ENCODE results near the gene GNA12. TPM values are rescaled to one million over a fixed set of nuclear protein-coding genes. Genes with fewer than 3 reads are reported as not detected.

Gene GNA12
- total and polyA plus RNA-seq, 9 of the 15 experiments (the other 6 are each of a cell fraction or from before 2014, with no cell fraction given) = 0.65 to 32.7 (median 9.6) TPM

- Histone ChIP-seq H3K9ac (ENCODE audit: insufficient read depth in 1 of 2, low read depth in 2 of 2, low read length in 2 of 2) (no peak overlapping the region), H4K20me1 (replicated peaks; ENCODE audit: control insufficient read depth, insufficient read depth, low read length) (no peaks in the 10 kb centered on the region), H3K27me3 (ENCODE audit: control insufficient read depth in 2 of 2, insufficient read depth in 2 of 2, low read length in 2 of 2) (no peaks in the 10 kb centered on the region), H3K9me3 (replicated peaks; ENCODE audit: control insufficient read depth, insufficient read depth, low read depth, low read length) (no peaks in the 10 kb centered on the region), H3K79me2 (ENCODE audit: control insufficient read depth, insufficient read depth, low read length) (peaks cover 11% of the 10 kb centered on the region; the same call in 2 of the 3 replicates), H3K27ac (ENCODE audit: extremely low read depth, low read depth, low read length) (no peak overlapping the region), H3K4me1 (replicated peaks in 1 of 2; ENCODE audit: control insufficient read depth in 2 of 2, insufficient read depth in 2 of 2, low read length in 2 of 2) (peaks cover 42 to 49% of the 10 kb centered on the region in 2 experiments), H3K4me2 (ENCODE audit: insufficient read depth, low read length) (no peak overlapping the region), H3K9me1 (ENCODE audit: control insufficient read depth, insufficient read depth, low read length) (no peaks in the 10 kb centered on the region), H3K4me3 (no peak overlapping the region), H2AFZ (ENCODE audit: low read depth, low read length) (no peak overlapping the region), H3K36me3 (ENCODE audit: control insufficient read depth, insufficient read depth, low read length) (peaks cover 1% of the 10 kb centered on the region; the same call in 1 of the 3 replicates)
- no peak for FAIRE-seq
- intact Hi-C loops (cut with micrococcal nuclease) = no loop called here
- POLR2A ChIA-PET = interaction anchor here (1.1 to 3.7 kb wide), 3 partner anchors 10 to 24 kb away, joined by 3 to 22 read pairs (median 4); no protein-coding TSS in a partner anchor
- 97% methylated on average over 9 of the region's 17 CpGs for WGBS (ENCODE audit: insufficient coverage, low coverage, missing lambda C conversion rate)
- in situ Hi-C loops (cut with MboI) = no loop called here
- DNase-seq (ENCODE audit: extremely low read depth in 1 of 4, low spot score in 3 of 4) = no peak
- no peak for ATAC-seq
- CTCF ChIA-PET (ENCODE audit: low intra/inter-chr PET ratio) = no interaction called here
- no TSS peak for BruUV-seq (replicated peaks)
- TF ChIP-seq HNRNPH1 (optimal IDR thresholded peaks at IDR 0.05; ENCODE audit: low read depth, low read length) = no peak
- no peak for TF ChIP-seq ZNF57 (CRISPR knock-in tag; IDR thresholded peaks at IDR 0.05)
- TF ChIP-seq, protein P1, sequence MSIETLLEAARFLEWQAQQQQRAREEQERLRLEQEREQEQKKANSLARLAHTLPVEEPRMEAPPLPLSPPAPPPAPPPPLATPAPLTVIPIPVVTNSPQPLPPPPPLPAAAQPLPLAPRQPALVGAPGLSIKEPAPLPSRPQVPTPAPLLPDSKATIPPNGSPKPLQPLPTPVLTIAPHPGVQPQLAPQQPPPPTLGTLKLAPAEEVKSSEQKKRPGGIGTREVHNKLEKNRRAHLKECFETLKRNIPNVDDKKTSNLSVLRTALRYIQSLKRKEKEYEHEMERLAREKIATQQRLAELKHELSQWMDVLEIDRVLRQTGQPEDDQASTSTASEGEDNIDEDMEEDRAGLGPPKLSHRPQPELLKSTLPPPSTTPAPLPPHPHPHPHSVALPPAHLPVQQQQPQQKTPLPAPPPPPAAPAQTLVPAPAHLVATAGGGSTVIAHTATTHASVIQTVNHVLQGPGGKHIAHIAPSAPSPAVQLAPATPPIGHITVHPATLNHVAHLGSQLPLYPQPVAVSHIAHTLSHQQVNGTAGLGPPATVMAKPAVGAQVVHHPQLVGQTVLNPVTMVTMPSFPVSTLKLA (conservative IDR thresholded peaks at IDR 0.05) = no peak
- no peak for TF ChIP-seq TGIF2 (CRISPR knock-in tag; IDR thresholded peaks at IDR 0.05)
- TF ChIP-seq BCOR (IDR thresholded peaks at IDR 0.05) = no peak
- no peak for TF ChIP-seq CREB1 (IDR thresholded peaks at IDR 0.05)
- no peak for TF ChIP-seq CREB1 (CRISPR knock-in tag; IDR thresholded peaks at IDR 0.05)
- TF ChIP-seq, protein P2, sequence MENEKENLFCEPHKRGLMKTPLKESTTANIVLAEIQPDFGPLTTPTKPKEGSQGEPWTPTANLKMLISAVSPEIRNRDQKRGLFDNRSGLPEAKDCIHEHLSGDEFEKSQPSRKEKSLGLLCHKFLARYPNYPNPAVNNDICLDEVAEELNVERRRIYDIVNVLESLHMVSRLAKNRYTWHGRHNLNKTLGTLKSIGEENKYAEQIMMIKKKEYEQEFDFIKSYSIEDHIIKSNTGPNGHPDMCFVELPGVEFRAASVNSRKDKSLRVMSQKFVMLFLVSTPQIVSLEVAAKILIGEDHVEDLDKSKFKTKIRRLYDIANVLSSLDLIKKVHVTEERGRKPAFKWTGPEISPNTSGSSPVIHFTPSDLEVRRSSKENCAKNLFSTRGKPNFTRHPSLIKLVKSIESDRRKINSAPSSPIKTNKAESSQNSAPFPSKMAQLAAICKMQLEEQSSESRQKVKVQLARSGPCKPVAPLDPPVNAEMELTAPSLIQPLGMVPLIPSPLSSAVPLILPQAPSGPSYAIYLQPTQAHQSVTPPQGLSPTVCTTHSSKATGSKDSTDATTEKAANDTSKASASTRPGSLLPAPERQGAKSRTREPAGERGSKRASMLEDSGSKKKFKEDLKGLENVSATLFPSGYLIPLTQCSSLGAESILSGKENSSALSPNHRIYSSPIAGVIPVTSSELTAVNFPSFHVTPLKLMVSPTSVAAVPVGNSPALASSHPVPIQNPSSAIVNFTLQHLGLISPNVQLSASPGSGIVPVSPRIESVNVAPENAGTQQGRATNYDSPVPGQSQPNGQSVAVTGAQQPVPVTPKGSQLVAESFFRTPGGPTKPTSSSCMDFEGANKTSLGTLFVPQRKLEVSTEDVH (IDR thresholded peaks at IDR 0.05; ENCODE audit: low read depth, partially characterized antibody) = no peak
- no peak for TF ChIP-seq CSDE1 (IDR thresholded peaks at IDR 0.05)
- no peak for TF ChIP-seq NBN (IDR thresholded peaks at IDR 0.05; ENCODE audit: low read depth)
- no peak for TF ChIP-seq ZMIZ1 (IDR thresholded peaks at IDR 0.05; ENCODE audit: low read depth in 2 of 2, low read length in 2 of 2)
- TF ChIP-seq HDGF (IDR thresholded peaks at IDR 0.05) = no peak
- no peak for TF ChIP-seq RBM22 (IDR thresholded peaks at IDR 0.05; ENCODE audit: low read depth, low read length, poor library complexity, severe bottlenecking)
- no peak for TF ChIP-seq BRF2 (IDR thresholded peaks at IDR 0.05; ENCODE audit: borderline replicate concordance, insufficient read depth, insufficient read length)
- no peak for TF ChIP-seq CBX5 (IDR thresholded peaks at IDR 0.05; ENCODE audit: borderline replicate concordance, low read depth)
Measured at GRCh38 chr7:2736411-2736914, 107.6 kb downstream of the GNA12 start.

Data from K562 (cell line).